ENCODE results near the gene CNPY1.

CNPY1 gene

GRCh38 chr7:155490697-155491628 is 55.4 kb downstream of the CNPY1 start:
- Histone ChIP-seq H3K27me3 (ENCODE audit: control insufficient read depth in 2 of 2, insufficient read depth in 2 of 2, low read length in 2 of 2) (peaks cover 0 to 17% of the 10 kb centered on the region in 2 donors), H3K4me1 (ENCODE audit: control insufficient read depth in 2 of 2, insufficient read depth in 2 of 2, low read length in 2 of 2) (peaks cover 0 to 3% of the 10 kb centered on the region in 2 donors), H3K36me3 (ENCODE audit: control insufficient read depth in 2 of 2, insufficient read depth in 2 of 2, low read length in 2 of 2) (no peaks in the 10 kb centered on the region), H3K9me3 (ENCODE audit: control insufficient read depth in 2 of 2, low read length in 2 of 2) (no peaks in the 10 kb centered on the region), H3K27ac (ENCODE audit: low read depth in 2 of 2, low read length in 2 of 2) (no peak overlapping the region), H3K9ac (ENCODE audit: low read depth in 1 of 2, low read length in 2 of 2) (peak overlapping the region; percentile 7 to 41), H3K4me3 (ENCODE audit: low read length in 2 of 2) (peak overlapping the region; percentile 56 to 73)

GRCh38 chr7:155489862-155490696 is 56.3 kb downstream of the CNPY1 start:
- peak overlapping the region; percentile 56 to 73 for H3K4me3 ChIP-seq (ENCODE audit: low read length in 2 of 2)
- peak overlapping the region in 1 of 2 donors; percentile 41 for H3K9ac ChIP-seq (ENCODE audit: low read depth in 1 of 2, low read length in 2 of 2)
- H3K36me3 ChIP-seq (ENCODE audit: control insufficient read depth in 2 of 2, insufficient read depth in 2 of 2, low read length in 2 of 2) = no peaks in the 10 kb centered on the region
- H3K4me1 ChIP-seq (ENCODE audit: control insufficient read depth in 2 of 2, insufficient read depth in 2 of 2, low read length in 2 of 2) = peaks cover 0 to 3% of the 10 kb centered on the region in 2 donors
- no peak overlapping the region for H3K27ac ChIP-seq (ENCODE audit: low read depth in 2 of 2, low read length in 2 of 2)
- H3K9me3 ChIP-seq (ENCODE audit: control insufficient read depth in 2 of 2, low read length in 2 of 2) = no peaks in the 10 kb centered on the region
- H3K27me3 ChIP-seq (ENCODE audit: control insufficient read depth in 2 of 2, insufficient read depth in 2 of 2, low read length in 2 of 2) = peaks cover 0 to 17% of the 10 kb centered on the region in 2 donors

GRCh38 chr7:155489158-155489840 is 57.1 kb downstream of the CNPY1 start:
- H3K4me3 ChIP-seq (ENCODE audit: low read length in 2 of 2) = no peak overlapping the region
- no peaks in the 10 kb centered on the region for H3K36me3 ChIP-seq (ENCODE audit: control insufficient read depth in 2 of 2, insufficient read depth in 2 of 2, low read length in 2 of 2)
- H3K9me3 ChIP-seq (ENCODE audit: control insufficient read depth in 2 of 2, low read length in 2 of 2) = no peaks in the 10 kb centered on the region
- no peak overlapping the region for H3K9ac ChIP-seq (ENCODE audit: low read depth in 1 of 2, low read length in 2 of 2)
- H3K27me3 ChIP-seq (ENCODE audit: control insufficient read depth in 2 of 2, insufficient read depth in 2 of 2, low read length in 2 of 2) = peaks cover 1 to 17% of the 10 kb centered on the region in 2 donors
- H3K27ac ChIP-seq (ENCODE audit: low read depth in 2 of 2, low read length in 2 of 2) = no peak overlapping the region
- H3K4me1 ChIP-seq (ENCODE audit: control insufficient read depth in 2 of 2, insufficient read depth in 2 of 2, low read length in 2 of 2) = peaks cover 0 to 3% of the 10 kb centered on the region in 2 donors

GRCh38 chr7:155488483-155489127 is 57.8 kb downstream of the CNPY1 start:
- Histone ChIP-seq H3K4me3 (ENCODE audit: low read length in 2 of 2) (no peak overlapping the region), H3K27ac (ENCODE audit: low read depth in 2 of 2, low read length in 2 of 2) (no peak overlapping the region), H3K27me3 (ENCODE audit: control insufficient read depth in 2 of 2, insufficient read depth in 2 of 2, low read length in 2 of 2) (peaks cover 7 to 17% of the 10 kb centered on the region in 2 donors), H3K36me3 (ENCODE audit: control insufficient read depth in 2 of 2, insufficient read depth in 2 of 2, low read length in 2 of 2) (no peaks in the 10 kb centered on the region), H3K9me3 (ENCODE audit: control insufficient read depth in 2 of 2, low read length in 2 of 2) (no peaks in the 10 kb centered on the region), H3K9ac (ENCODE audit: low read depth in 1 of 2, low read length in 2 of 2) (no peak overlapping the region), H3K4me1 (ENCODE audit: control insufficient read depth in 2 of 2, insufficient read depth in 2 of 2, low read length in 2 of 2) (peaks cover 0 to 3% of the 10 kb centered on the region in 2 donors)

GRCh38 chr7:155487509-155488482 is 58.6 kb downstream of the CNPY1 start:
- no peaks in the 10 kb centered on the region for H3K9me3 ChIP-seq (ENCODE audit: control insufficient read depth in 2 of 2, low read length in 2 of 2)
- H3K27me3 ChIP-seq (ENCODE audit: control insufficient read depth in 2 of 2, insufficient read depth in 2 of 2, low read length in 2 of 2) = peaks cover 7 to 19% of the 10 kb centered on the region in 2 donors
- H3K9ac ChIP-seq (ENCODE audit: low read depth in 1 of 2, low read length in 2 of 2) = no peak overlapping the region
- no peaks in the 10 kb centered on the region for H3K36me3 ChIP-seq (ENCODE audit: control insufficient read depth in 2 of 2, insufficient read depth in 2 of 2, low read length in 2 of 2)
- peaks cover 0 to 3% of the 10 kb centered on the region in 2 donors for H3K4me1 ChIP-seq (ENCODE audit: control insufficient read depth in 2 of 2, insufficient read depth in 2 of 2, low read length in 2 of 2)
- H3K4me3 ChIP-seq (ENCODE audit: low read length in 2 of 2) = no peak overlapping the region
- no peak overlapping the region for H3K27ac ChIP-seq (ENCODE audit: low read depth in 2 of 2, low read length in 2 of 2)

GRCh38 chr7:155486783-155487508 is 59.4 kb downstream of the CNPY1 start:
- peaks cover 12 to 26% of the 10 kb centered on the region in 2 donors for H3K27me3 ChIP-seq (ENCODE audit: control insufficient read depth in 2 of 2, insufficient read depth in 2 of 2, low read length in 2 of 2)
- H3K36me3 ChIP-seq (ENCODE audit: control insufficient read depth in 2 of 2, insufficient read depth in 2 of 2, low read length in 2 of 2) = no peaks in the 10 kb centered on the region
- H3K9me3 ChIP-seq (ENCODE audit: control insufficient read depth in 2 of 2, low read length in 2 of 2) = no peaks in the 10 kb centered on the region
- H3K27ac ChIP-seq (ENCODE audit: low read depth in 2 of 2, low read length in 2 of 2) = no peak overlapping the region
- H3K4me1 ChIP-seq (ENCODE audit: control insufficient read depth in 2 of 2, insufficient read depth in 2 of 2, low read length in 2 of 2) = peaks cover 0 to 3% of the 10 kb centered on the region in 2 donors
- no peak overlapping the region for H3K9ac ChIP-seq (ENCODE audit: low read depth in 1 of 2, low read length in 2 of 2)
- no peak overlapping the region for H3K4me3 ChIP-seq (ENCODE audit: low read length in 2 of 2)

GRCh38 chr7:155484483-155485399 is 61.6 kb downstream of the CNPY1 start:
- peaks cover 12 to 20% of the 10 kb centered on the region in 2 donors for H3K27me3 ChIP-seq (ENCODE audit: control insufficient read depth in 2 of 2, insufficient read depth in 2 of 2, low read length in 2 of 2)
- no peaks in the 10 kb centered on the region for H3K36me3 ChIP-seq (ENCODE audit: control insufficient read depth in 2 of 2, insufficient read depth in 2 of 2, low read length in 2 of 2)
- no peak overlapping the region for H3K9ac ChIP-seq (ENCODE audit: low read depth in 1 of 2, low read length in 2 of 2)
- no peaks in the 10 kb centered on the region for H3K4me1 ChIP-seq (ENCODE audit: control insufficient read depth in 2 of 2, insufficient read depth in 2 of 2, low read length in 2 of 2)
- no peak overlapping the region for H3K4me3 ChIP-seq (ENCODE audit: low read length in 2 of 2)
- no peak overlapping the region for H3K27ac ChIP-seq (ENCODE audit: low read depth in 2 of 2, low read length in 2 of 2)
- no peaks in the 10 kb centered on the region for H3K9me3 ChIP-seq (ENCODE audit: control insufficient read depth in 2 of 2, low read length in 2 of 2)

GRCh38 chr7:155483868-155484325 is 62.5 kb downstream of the CNPY1 start:
- no peak overlapping the region for H3K4me3 ChIP-seq (ENCODE audit: low read length in 2 of 2)
- H3K9me3 ChIP-seq (ENCODE audit: control insufficient read depth in 2 of 2, low read length in 2 of 2) = no peaks in the 10 kb centered on the region
- H3K36me3 ChIP-seq (ENCODE audit: control insufficient read depth in 2 of 2, insufficient read depth in 2 of 2, low read length in 2 of 2) = no peaks in the 10 kb centered on the region
- H3K4me1 ChIP-seq (ENCODE audit: control insufficient read depth in 2 of 2, insufficient read depth in 2 of 2, low read length in 2 of 2) = no peaks in the 10 kb centered on the region
- H3K27me3 ChIP-seq (ENCODE audit: control insufficient read depth in 2 of 2, insufficient read depth in 2 of 2, low read length in 2 of 2) = peaks cover 12 to 17% of the 10 kb centered on the region in 2 donors
- no peak overlapping the region for H3K27ac ChIP-seq (ENCODE audit: low read depth in 2 of 2, low read length in 2 of 2)
- H3K9ac ChIP-seq (ENCODE audit: low read depth in 1 of 2, low read length in 2 of 2) = no peak overlapping the region

Measured in mucosa of rectum (tissue), 2 donors.